GM10847 (cell line): Measurements from ENCODE around the gene PHAF1.

Experiments
- POLR2A ChIP-seq: IDR thresholded peaks from 2 replicates; pipeline ENCODE4 v1.6.1; 2011; ENCODE audit not compliant: insufficient read length; ENCODE audit errors: extremely low read depth

Gene PHAF1

DNA sequence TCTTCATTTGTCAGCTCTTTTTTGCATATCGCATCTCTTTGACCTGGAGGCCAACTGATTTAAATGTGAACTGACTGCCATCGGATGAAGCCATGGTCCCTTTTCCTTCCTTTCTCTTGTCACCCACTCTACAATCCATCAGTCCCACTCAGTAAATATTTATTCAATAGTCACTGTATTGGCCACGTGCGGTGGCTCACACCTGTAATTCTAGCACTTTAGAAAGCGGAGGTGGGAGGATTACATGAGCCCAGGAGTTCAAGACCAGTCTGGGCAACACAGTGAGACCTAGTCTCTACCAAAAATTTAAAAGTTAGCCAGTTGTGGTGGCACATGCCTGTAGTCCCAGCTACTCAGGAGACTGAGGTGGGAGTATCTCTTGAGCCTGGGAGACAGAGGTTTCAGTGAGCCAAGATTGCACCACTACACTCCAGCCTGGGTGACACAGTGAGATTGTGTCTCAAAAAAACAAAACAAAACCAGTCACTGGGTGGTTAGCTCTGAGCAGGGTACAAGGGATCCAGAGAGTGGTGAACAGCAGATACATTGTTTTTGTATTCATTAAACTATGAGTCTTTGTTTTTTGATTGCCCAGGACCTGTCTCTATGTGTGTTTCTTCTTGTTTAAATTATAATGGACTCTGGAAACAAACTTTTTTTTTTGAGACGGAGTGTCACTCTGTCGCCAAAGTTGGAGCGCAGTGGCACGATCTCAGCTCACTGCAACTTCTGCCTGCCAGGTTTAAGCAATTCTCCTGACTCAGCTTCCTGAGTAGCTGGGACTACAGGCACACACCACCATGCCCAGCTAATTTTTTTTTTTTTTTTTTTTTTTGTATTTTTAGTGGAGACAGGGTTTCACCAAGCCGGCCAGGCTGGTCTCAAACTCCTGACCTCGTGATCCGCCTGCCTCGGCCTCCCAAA lies 6.9 kb downstream of the PHAF1 start:
- TF ChIP-seq POLR2A = no peak

GRCh38 chr16:67117716-67118115 lies 8.0 kb downstream of the PHAF1 start:
- TF ChIP-seq POLR2A = no peak

GRCh38 chr16:67120025-67120424 lies 10.3 kb downstream of the PHAF1 start:
- no peak for TF ChIP-seq POLR2A

DNA sequence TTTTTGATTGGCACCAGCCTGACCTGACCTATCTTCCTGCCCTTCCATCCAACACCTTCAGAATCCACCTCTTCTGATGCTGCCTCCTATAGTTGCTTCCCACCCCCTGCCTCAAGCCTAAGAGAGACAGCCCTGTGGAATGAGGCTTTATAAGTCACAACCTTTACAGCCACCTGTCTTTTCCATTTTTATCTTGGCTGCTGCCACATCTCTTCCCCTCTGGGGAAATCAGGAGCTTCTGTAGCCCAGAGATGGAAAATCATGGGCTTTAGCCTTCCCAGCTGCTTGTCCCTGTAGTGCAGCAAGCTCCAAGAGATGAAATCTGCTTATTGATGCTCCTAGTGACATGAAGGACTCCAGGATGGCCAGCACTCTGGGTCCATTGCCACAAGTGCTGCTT lies 18.7 kb downstream of the PHAF1 start:
- TF ChIP-seq POLR2A = no peak

DNA sequence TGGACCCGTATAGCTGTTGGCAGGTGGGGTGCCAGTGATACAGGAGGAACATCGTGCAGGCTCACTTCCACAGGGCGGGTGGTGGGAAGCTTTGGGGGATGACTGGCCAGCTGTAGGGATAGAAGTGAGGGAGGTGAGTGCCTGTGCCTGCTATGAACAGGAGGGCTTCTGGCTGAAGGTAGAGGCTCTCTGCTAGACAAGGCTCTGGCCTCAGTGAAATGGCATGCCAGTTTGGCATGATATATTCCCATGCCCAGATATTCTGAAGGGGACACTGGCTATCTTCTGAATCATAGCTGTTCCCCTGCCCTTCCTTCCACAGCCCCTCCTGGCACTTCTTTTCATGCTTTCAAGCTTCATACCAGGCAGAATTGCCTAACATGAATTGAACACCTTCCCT lies 19.1 kb downstream of the PHAF1 start:
- TF ChIP-seq POLR2A = no peak

DNA sequence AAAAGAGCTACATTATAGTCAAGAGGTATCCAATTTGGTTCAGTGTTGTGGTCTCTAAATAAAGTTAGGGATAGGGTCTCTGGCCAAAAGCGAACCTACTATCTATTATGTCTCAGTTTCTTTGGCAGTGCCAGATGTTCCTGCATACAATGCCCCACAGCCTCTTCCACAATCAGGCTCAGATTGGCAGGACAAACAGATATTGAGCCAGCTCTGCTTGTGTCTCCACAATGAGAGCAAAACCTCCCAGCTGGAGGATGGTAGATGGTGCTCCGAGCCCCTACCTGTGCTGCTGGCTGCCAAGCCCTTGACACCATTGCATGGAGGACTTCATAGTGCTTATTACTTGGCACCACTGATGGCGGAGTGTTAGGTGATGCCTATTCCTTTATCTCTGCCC lies 19.7 kb downstream of the PHAF1 start:
- no peak for TF ChIP-seq POLR2A

GRCh38 chr16:67137605-67138004 lies 27.9 kb downstream of the PHAF1 start:
- no peak for TF ChIP-seq POLR2A

DNA sequence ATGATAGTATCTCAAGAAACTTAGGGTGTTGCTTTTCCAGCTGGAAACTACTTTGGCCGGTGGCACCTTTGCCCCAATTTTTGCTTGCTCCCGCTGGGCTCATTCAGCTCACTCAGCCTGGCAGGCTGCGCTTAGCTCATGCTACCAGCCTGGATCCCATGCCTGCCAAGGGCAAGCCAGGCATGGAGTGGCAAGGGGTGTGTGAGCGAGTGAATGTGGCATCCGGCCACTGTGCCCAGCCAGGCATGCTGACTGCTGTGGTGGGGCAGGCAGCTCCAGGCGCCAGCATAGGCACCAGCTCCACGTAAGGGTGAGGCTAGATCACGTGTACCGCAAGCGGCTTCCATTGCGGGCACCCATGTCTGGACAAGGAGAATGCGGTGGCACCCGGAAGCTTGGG lies 31.6 kb downstream of the PHAF1 start:
- TF ChIP-seq POLR2A = no peak

- TF ChIP-seq POLR2A = no peak
Observed at GRCh38 chr16:67142342-67142741, 32.6 kb downstream of the PHAF1 start.

DNA sequence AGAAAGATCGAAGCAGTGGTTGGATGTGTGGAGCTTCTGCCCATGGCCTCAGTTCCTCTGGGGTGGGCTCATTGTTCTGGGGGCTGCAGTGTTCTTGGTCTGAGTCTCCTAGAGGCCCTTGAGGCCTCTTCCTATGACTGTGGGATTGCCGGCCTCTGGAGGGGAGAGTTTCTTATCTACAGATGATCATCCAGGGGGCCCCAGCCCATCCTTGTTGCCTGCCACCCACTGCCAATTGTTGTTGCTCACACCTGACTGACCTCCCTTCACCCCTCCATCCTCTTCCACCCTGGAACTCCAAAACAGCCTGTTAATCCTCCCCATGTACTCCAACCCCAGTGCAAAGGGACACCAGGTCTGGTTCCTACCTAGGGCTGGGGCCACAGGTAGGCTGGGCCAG lies 35.2 kb downstream of the PHAF1 start:
- TF ChIP-seq POLR2A = no peak

GRCh38 chr16:67145746-67146145 lies 36.0 kb downstream of the PHAF1 start:
- TF ChIP-seq POLR2A = no peak

DNA sequence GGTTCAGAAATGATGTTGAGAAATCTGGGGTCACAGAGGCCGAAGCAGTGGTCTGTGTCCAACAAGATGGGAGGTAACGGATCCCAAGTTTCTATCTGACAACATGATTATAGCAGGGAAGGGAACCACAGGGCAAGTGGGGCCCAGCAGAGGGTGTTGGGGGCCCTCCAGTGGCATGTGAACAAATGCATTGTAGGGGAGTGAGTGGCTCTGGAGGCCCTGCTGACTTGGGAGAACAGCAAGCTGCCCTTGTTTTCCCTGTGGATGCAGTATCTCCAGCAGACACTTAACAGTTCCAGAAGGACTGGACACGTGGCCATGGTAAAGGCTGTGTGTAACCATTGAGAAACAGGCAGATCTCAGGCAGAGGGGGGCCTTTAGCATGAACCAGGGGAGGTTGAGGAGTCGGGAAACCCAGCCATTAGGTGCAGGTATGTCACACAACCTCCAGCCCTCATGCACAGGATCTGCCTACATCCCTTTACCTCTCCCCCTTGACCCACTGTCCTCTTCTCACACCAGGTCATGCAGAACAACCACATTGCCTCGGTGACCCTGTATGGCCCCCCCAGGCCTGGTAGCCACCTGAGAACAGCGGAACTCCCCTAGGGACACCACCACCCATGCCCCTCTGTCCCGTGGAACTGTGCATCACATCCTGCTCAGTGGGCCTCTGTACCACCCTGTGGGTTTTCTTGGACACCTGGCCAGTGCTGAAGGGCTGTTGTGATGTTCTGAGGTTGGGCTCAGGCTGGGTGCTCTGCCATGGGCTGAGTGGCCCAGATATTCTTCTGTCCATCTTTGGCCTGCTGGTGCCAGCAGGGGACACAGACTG lies 37.0 kb downstream of the PHAF1 start:
- TF ChIP-seq POLR2A = no peak

GRCh38 chr16:67147437-67148140 lies 37.8 kb downstream of the PHAF1 start:
- no peak for TF ChIP-seq POLR2A

- TF ChIP-seq POLR2A = no peak
Observed at GRCh38 chr16:67148221-67148620, 38.5 kb downstream of the PHAF1 start.

GRCh38 chr16:67148656-67149275 lies 39.0 kb downstream of the PHAF1 start:
- no peak for TF ChIP-seq POLR2A

- no peak for TF ChIP-seq POLR2A
Observed at GRCh38 chr16:67149276-67150046, 39.7 kb downstream of the PHAF1 start.
